ENCODE results near the gene RAB17. TPM values are rescaled to one million over a fixed set of nuclear protein-coding genes. Genes with fewer than 3 reads are reported as not detected.

The RAB17 gene
- total and polyA plus RNA-seq, 2 of the 8 experiments (the other 6 are each of a cell fraction or from before 2014, with no cell fraction given) = 42.6 to 83.4 TPM

GRCh38 chr2:237601453-237602116 is 11.1 kb upstream of the RAB17 start:
- 85% methylated on average over 14 of the region's 14 CpGs; no CpG with 5 or more reads in 1 of the 2 experiments for WGBS, 2 experiments (ENCODE audit: extremely low coverage in 1 of 2, insufficient coverage in 1 of 2, insufficient read length in 1 of 2, insufficient replicate concordance in 2 of 2, low coverage in 1 of 2, low lambda C conversion rate in 2 of 2, missing lambda C conversion rate in 1 of 2)
- Histone ChIP-seq H3K9ac (replicated peaks in 1 of 4; ENCODE audit: extremely low read depth in 1 of 4, low read depth in 3 of 4, low read length in 3 of 4) (no peak overlapping the region), H2BK15ac (ENCODE audit: low read length) (0 out of 2 replicates have a peak overlapping the region, but pooled peaks have one; percentile 50), H3K79me2 (ENCODE audit: control insufficient read depth in 1 of 2, insufficient read depth in 2 of 2, low read length in 2 of 2) (no peaks in the 10 kb centered on the region), H3K27ac (ENCODE audit: low read depth, low read length) (no peak overlapping the region), H3K56ac (replicated peaks; ENCODE audit: insufficient read length, low read depth, low read length) (no peak overlapping the region), H3K18ac (ENCODE audit: extremely low read depth, low read length) (peak overlapping the region; percentile 66), H2BK12ac (ENCODE audit: low read depth, low read length) (peak overlapping the region; percentile 91), H3K4ac (replicated peaks; ENCODE audit: insufficient read length, low read depth, low read length) (peak overlapping the region; percentile 9), H3K4me2 (ENCODE audit: insufficient read depth in 1 of 2, low read depth in 2 of 2, low read length in 2 of 2) (no peak overlapping the region), H3K14ac (ENCODE audit: insufficient read length) (no peak overlapping the region), H2BK5ac (ENCODE audit: low read depth, low read length) (peak overlapping the region; percentile 21; the same call in 1 of the 2 replicates), H3K4me3 (ENCODE audit: extremely low read depth in 1 of 4, insufficient read depth in 2 of 4, low read depth in 3 of 4, low read length in 4 of 4) (no peak overlapping the region; a peak in 1 of 8 replicates), H4K91ac (replicated peaks; ENCODE audit: insufficient read length, low read length) (peak overlapping the region; percentile 58), H4K20me1 (replicated peaks in 1 of 2; ENCODE audit: control insufficient read depth in 1 of 2, insufficient read depth in 2 of 2, low read length in 2 of 2) (no peaks in the 10 kb centered on the region), H2AFZ (ENCODE audit: low read length) (no peak overlapping the region), H2BK120ac (replicated peaks; ENCODE audit: low read depth, low read length) (peak overlapping the region; percentile 36), H3K27me3 (replicated peaks in 1 of 4; ENCODE audit: control insufficient read depth in 3 of 4, extremely low read depth in 1 of 4, insufficient read depth in 3 of 4, low read length in 3 of 4) (no peaks in the 10 kb centered on the region), H4K8ac (ENCODE audit: extremely low read depth, insufficient read depth, low read length) (no peak overlapping the region), H2AK5ac (ENCODE audit: low read depth, low read length) (peak overlapping the region; percentile 43; the same call in 1 of the 2 replicates), H3K9me3 (ENCODE audit: insufficient read depth in 2 of 2, low read depth in 1 of 2, low read length in 1 of 2) (peaks cover 8 to 14% of the 10 kb centered on the region in 2 experiments; a peak in 3 of 4 replicates), H4K5ac (ENCODE audit: insufficient read length, low read depth, low read length) (no peak overlapping the region), H3K4me1 (replicated peaks in 1 of 4; ENCODE audit: control insufficient read depth in 3 of 4, insufficient read depth in 4 of 4, low read length in 3 of 4) (peaks cover 2 to 24% (median 10%) of the 10 kb centered on the region in 4 experiments; a peak in 5 of 7 replicates), H3K36me3 (ENCODE audit: control insufficient read depth in 2 of 4, insufficient read depth in 4 of 4, low read length in 3 of 4) (no peaks in the 10 kb centered on the region), H3K79me1 (ENCODE audit: low read depth, low read length) (no peaks in the 10 kb centered on the region), H3K23me2 (ENCODE audit: low read depth, low read length) (no peaks in the 10 kb centered on the region), H3K23ac (ENCODE audit: insufficient read length) (no peak overlapping the region), H2BK20ac (ENCODE audit: low read length) (peak overlapping the region; percentile 27; the same call in 1 of the 2 replicates)
- ChIA-PET CTCF (ENCODE audit: partially characterized antibody) (interaction anchor here (1.0 to 8.8 kb wide), 22 partner anchors 10 to 228 kb away, joined by 3 to 63 read pairs (median 6); partner anchors contain the start of gene RAB17), POLR2A (ENCODE audit: partially characterized antibody) (interaction anchor here (0.7 to 7.5 kb wide), 5 partner anchors 11 to 93 kb away, joined by 3 to 51 read pairs (median 11); partner anchors contain the start of genes LRRFIP1 and RAB17)
- FAIRE-seq (no peak), DNase-seq (ENCODE audit: low read depth in 1 of 2, low spot score in 2 of 2) (no peak)
- TF ChIP-seq KDM5A (IDR thresholded peaks at IDR 0.05; ENCODE audit: low read length) = no peak
- no peak for TF ChIP-seq EP300 (IDR thresholded peaks at IDR 0.05; ENCODE audit: borderline replicate concordance in 1 of 2, low read depth in 2 of 2, low read length in 2 of 2)
- peak; percentile 35 to 57 for TF ChIP-seq RAD21 (IDR thresholded peaks at IDR 0.05 in 1 of 2, conservative IDR thresholded peaks at IDR 0.05 in 1 of 2; ENCODE audit: low read depth in 2 of 2, low read length in 2 of 2)
- TF ChIP-seq POU5F1 (IDR thresholded peaks at IDR 0.05; ENCODE audit: low read depth, low read length) = no peak
- no peak for TF ChIP-seq YY1 (IDR thresholded peaks at IDR 0.05; ENCODE audit: low read depth, low read length)
- TF ChIP-seq, protein P1, sequence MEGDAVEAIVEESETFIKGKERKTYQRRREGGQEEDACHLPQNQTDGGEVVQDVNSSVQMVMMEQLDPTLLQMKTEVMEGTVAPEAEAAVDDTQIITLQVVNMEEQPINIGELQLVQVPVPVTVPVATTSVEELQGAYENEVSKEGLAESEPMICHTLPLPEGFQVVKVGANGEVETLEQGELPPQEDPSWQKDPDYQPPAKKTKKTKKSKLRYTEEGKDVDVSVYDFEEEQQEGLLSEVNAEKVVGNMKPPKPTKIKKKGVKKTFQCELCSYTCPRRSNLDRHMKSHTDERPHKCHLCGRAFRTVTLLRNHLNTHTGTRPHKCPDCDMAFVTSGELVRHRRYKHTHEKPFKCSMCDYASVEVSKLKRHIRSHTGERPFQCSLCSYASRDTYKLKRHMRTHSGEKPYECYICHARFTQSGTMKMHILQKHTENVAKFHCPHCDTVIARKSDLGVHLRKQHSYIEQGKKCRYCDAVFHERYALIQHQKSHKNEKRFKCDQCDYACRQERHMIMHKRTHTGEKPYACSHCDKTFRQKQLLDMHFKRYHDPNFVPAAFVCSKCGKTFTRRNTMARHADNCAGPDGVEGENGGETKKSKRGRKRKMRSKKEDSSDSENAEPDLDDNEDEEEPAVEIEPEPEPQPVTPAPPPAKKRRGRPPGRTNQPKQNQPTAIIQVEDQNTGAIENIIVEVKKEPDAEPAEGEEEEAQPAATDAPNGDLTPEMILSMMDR (IDR thresholded peaks at IDR 0.05; ENCODE audit: control extremely low read depth in 1 of 3, insufficient read depth in 1 of 3, low read depth in 1 of 3, low read length in 3 of 3) = peak in 2 of 3 experiments; percentile 41 to 65; a peak in 2 of 4 replicates
- TF ChIP-seq SIN3A (conservative IDR thresholded peaks at IDR 0.05 in 1 of 2, IDR thresholded peaks at IDR 0.05 in 1 of 2; ENCODE audit: low read depth in 1 of 2, low read length in 2 of 2) = 0 out of 4 replicates have a peak, but pooled peaks of 1 of the 2 experiments have one; percentile 44
- peak; percentile 43; the same call in 1 of the 2 replicates for TF ChIP-seq CREB1 (IDR thresholded peaks at IDR 0.05)

All from H1 (cell line).